HG03045 (cell line): ENCODE data around the gene HIBADH.

ENCODE experiments used
- ATAC-seq: cut with Tn5 transposase; IDR thresholded peaks from one replicate; pipeline ENCODE4 v1.9.1; 2021; ENCODE audit warnings: mild to moderate bottlenecking, moderate library complexity; ENCODE audit not compliant: unreplicated experiment

Gene HIBADH

DNA sequence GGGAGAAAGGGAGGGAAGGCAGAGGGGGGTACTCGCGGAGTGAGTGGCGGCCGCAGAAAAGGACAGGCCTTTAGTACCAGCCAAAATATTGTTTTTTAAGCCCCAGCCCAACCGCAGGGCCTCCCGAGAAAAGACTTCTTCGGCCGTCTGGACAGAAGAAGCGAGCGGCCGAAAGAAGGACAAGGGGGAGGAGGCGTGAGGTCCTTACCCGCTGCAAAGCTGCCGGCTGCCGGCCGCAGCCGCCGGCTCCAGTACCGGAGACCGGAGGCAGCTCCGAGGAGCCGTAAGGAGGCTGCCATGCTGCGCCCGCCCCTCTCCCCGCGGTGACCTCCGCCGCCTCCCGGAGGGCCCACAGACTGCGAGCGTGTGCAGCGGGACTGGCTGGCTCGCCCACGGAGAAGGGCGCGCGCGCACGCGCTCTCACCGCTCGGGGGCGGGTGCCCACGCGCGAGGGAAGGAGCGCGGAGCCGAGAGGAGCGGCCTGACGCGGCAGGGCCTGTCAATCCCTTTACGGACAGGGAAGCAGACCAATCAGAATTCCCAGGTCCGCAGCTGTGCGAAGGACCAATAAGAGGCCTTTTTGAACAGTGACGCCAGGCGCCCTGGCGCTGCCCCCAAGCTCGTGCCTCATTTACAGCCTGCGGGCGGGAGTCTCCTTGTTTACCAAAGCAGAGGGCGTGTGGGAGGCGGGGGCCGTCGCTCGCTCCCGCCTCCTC lies at the start of gene HIBADH:
Gene HIBADH, minus strand, starts transcription at position 394 of the 716 bp plus-strand sequence. Its CDS starts 95 bp downstream, at position 299.
- ATAC-seq: peak; percentile 100

DNA sequence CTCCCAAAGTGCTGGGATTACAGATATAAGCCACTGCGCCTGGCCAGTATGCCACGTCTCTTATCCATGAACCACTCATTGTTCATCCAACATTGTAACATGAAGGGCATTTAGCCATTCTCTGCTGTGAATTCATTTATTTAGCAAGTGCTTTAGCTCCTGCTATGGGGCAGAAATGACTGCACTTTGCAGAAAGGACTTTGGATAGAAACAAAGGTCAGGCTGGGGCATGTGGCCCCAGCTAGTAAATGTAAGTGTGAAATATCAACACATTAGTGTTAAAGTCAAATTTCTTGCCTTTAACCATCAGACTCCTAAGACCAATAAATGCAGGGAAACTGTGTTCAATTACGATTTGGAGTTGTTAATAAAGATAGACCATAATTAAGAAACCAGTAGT lies 49.5 kb upstream of the HIBADH start:
- ATAC-seq: no peak

DNA sequence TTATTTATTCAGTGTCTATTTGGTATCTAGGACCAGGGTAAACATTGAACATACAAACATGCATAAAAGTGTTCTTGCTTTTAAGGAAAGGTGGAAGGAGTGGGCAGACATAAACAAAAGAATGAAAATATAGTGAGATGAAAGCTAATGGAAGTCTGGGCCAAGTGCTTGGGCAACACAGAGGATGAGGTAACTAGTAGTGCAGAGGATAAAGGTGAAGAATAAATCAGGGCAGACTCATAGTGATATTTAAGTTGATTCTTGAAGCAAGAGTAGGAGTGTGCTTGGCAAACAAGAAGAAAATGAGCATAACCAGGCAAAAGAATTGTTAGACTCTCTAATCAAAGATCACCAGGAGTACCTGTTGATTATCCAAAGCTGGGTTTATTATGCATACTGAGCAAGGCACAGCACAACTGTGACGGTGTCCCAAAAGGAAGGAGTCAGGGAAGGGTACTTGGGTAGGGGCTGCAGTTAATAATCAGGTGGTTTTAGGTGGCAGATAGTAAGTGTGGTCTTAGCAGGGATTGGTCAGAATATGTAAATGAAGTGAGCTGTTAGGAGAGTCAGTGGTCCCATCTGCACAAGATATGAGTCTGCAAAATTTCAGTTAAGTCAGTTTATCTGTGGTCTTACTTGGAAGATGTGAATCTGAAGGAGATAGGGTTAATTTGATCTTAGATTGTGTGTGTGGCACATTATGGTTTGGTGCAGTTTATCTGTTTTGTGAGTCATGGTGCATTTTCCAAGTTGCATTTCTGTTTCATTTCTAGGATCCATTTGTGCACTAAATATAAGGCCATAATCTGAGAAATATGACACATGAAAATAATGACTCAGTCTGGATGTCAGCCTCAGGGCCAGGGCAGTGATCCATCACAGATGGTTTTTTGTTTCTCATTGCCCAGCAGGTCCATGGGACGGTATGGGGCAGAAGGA lies 46.7 kb upstream of the HIBADH start:
- no peak for ATAC-seq

DNA sequence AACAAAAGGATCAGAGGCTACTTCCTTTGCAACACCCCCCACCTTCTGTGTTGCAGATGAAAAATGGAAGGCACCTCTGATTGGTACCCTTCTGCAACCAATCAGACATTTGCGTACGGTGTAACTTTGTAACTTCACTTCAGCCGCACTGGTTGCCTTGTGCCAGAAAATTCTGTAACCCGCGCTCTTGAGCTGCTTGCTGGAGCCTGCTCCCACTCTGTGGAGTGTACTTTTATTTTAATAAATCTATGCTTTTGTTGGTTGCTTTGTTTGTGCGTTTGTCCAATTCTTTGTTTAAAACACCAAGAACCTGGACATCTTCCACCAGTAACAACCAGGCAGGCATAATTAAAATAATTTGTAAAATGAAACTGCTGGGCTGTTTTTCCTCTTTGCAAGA lies 45.8 kb upstream of the HIBADH start:
- no peak for ATAC-seq

DNA sequence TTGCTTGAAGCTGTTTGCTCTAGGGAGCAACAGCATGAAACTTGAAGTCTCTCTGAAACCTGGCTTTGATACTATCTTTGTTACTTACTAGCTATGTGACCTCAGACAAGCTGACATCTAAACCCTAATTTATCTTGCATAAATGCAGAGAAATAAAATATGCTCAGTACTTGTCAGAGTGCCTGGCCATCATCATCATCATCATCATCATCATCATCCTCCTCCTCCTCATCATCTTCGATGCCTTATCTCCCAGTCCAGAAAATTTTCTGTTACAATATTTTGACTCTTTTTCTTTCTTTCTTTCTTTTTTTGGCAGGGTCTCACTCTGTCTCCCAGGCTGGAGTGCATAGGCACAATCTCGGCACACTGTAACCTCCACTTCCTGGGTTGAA lies 42.5 kb upstream of the HIBADH start:
- ATAC-seq: no peak

DNA sequence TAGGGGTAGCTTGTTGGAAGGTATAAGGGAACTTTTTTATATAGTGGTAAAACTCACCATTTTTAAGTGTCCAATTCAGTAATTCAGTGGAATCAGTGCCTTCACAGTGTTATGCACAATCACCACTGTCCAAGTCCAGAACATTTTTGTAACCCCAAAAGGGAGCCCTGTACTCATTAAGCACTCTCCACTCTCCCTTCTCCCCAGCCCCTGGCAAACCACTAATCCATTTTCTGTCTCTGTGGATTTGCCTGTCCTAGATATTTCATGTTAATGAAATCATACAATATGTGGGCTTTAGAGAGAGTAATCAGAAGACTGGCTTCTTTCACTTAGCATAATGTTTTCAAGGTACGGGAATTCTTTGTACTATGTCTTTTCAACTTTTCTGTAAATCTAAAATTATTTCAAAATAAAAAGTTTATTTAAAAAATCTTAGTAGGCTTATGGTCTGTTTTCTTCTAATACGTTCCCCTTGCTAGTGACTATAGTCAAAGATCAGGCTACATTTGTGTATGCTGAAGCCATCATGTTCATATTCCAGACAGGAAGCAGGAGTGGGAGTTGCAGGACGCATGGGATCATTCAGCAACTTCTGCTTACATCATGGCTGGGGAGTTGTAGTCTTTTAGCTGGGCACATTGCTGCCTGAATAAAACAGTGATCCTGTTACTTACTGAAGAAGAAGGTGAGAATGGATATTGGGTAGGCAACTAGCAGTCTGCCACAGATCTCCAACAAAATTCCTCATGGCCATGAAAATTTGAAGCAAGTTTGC lies 41.9 kb upstream of the HIBADH start:
- ATAC-seq: no peak

DNA sequence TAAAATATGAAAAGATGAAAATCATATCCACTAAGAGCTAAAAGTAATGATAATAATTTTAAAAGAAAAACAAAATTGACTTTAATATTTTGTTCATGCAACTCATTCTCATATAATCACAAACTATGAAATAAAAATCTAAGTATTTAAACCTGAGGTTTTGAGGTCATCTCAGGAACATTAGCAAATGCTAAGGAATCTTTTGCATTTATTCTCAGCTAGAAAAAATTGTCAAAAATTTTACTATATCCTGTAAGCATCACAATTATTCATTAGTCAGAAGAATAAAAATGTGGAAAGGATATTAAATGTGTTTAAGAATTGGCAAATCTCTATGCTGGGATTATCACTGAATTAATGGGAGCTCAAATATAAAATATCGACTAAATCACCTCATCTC lies 40.5 kb upstream of the HIBADH start:
- no peak for ATAC-seq

DNA sequence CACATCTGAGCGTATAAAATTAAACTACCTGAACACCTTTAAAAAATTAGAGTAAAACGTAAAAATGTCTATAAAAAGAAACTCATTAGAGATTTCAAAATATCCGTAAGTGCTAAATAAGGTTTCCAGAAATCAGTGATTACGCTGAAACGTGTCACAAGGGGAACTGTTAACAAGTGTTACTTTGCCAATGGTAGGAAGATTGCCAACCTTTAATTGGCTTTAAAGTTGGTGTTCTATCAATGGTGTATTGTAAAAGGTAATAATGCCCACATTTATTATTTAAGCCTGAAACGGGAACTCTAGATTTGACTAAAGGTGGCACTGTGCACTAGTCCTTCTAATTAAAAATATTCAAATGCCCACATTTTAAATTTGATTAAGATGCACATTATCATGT lies 37.8 kb upstream of the HIBADH start:
- ATAC-seq: no peak

DNA sequence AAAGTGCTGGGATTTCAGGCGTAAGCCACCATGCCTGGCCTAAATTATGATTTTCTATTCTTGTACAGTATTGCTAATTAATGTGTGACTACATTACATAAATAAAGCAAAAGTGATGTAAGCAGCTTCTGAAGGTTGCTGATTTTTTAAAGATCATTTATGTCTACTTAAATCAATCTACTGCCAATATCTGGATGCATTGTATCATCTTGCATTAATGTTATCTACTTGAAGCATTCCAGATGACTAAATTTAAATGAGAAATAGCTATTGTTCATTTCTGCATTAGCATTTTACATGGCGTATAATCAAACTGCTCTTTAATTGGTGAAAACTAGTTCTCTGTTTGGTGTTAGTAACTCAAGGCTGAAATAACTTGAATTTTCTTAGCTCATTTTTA lies 37.1 kb upstream of the HIBADH start:
- no peak for ATAC-seq

DNA sequence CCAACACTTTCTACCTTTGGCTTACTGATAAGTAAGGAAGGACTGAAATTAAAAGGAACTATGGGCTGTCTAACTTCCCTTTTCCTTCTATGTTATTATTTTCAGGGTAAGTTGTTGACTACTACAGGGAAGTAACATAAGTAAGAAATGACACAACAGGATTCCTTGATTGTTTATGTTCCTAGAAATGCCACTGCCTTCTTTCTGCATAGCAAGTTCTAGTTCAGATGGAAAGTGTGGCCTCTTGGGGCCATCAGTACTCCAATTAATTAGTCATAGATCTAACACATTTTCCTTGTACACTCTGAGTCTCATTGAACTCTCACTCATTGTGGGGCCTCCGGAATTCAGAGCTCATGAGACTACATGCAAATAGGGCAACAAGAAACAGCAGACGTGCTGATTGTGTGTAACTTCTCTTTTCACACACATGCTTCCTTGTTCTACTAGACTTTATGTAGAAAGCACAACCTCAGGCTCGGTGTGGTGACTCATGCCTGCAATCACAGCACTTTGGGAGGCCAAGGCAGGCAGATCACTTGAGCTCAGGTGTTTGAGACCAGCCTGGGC lies 35.3 kb upstream of the HIBADH start:
- ATAC-seq: no peak

DNA sequence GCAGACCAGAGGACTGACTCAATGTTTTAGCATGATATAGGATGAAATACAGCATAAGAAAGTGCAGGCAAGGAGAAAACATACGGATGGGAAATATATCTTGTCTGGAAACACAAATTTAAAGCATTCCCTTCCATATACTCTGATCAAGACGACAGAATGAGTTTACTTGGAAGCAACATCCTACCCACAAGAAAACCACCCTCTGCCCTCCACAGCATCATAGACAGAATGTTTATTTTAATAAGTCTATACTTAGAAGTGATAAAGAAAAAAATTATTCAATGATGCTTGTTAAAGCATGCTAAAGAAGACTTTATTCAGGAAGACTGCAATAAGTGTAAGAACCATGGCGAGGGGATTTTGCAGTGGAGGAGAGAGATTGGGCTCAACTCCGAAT lies 32.4 kb upstream of the HIBADH start:
- no peak for ATAC-seq

DNA sequence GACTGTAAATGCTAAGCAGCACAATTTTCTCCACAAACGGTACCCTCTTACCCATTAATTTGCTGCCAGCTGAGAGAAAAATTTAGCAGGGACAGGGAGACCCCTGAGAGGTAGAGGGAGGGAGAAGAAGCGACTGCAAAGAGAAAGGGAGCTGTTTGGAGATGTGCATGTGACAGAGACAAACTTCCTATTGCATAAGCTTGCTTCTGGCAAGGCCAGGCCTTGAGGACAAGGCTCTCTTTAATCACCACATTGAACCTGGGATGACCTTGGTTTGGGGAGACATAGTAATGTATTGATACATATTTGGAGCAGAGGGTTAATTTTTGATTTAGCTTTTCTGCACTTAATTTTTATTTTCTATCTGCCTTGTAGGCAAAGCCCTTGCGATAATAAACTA lies 31.1 kb upstream of the HIBADH start:
- ATAC-seq: no peak

DNA sequence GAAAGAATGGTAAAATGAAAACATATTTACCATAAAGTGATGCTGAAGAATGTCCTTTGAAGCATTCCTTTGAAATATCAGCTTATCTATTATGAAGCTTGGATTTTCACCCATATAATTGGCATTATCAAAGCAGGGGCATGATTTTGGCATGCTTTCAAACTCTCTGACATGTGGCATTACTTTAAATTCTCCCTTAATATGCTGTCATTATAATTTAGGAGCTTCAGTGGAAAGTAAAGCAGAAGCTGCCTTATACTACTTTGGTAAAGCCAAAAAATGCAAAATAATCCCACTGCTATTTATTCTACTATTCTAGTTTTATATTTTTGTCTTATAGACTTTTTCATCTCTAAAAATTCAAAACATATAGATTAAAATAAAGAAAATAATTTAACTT lies 28.0 kb upstream of the HIBADH start:
- no peak for ATAC-seq

DNA sequence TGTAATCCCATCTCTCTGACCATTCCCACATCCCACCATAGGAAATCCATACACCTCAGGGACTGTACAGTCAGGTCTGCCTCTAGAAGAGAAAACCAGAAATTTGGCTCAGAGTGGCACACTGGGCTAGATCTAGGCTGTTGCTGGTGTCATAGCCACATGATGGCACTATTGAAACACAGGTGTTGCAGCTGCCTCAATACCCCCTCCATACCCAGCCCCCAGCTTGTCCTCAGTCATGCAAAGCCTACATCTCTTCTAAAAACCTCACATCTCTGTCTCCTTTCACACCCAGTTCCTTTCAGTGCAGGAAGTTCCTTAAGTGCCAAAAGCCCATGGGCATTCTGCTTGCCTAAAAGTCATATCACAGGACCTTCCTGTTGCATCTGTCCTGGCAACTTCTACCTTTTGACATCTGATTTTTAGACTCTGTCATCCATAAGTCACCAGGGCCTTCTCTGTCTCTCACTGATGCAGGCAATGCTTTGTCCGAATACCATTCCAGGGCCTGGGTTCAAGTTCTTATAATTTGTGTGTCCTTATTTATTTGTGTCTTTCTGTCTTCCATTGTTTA lies 27.0 kb upstream of the HIBADH start:
- ATAC-seq: no peak

DNA sequence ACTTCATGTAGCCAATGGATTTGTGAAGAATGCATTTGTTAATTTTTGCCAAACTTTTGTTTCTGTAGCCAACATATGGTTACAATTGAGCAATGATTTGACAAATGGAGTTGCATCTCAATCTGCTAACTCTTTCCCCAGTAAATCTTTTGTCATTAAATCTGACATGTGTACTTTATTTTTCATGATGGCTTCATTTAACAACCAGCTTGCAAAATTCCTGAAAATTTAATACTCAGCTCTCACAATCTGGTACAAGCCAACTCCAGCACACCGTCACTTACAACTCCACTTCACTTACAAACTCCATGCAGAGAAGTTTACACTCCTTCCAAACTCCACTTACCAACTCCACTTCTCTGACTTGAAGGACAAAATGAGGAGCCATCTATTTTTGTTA lies 26.5 kb upstream of the HIBADH start:
- ATAC-seq: no peak

DNA sequence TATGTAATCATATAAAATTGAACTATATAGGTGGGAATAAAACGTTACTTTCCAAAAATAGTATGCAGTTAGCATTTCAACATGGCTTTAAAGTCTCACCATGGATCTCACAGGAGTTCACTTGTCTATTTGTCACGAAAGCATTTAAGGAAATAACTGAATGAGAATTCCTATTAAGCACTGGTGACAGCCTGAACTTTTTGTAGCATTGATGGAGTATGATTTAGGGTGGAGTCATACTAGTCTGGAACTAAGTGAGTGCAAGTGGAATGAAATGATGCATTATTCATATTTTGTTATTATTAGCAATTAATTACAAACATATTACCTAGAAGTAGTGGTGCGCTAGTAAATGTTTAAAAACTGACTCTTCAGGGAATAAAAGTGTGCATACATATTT lies 26.0 kb upstream of the HIBADH start:
- no peak for ATAC-seq

DNA sequence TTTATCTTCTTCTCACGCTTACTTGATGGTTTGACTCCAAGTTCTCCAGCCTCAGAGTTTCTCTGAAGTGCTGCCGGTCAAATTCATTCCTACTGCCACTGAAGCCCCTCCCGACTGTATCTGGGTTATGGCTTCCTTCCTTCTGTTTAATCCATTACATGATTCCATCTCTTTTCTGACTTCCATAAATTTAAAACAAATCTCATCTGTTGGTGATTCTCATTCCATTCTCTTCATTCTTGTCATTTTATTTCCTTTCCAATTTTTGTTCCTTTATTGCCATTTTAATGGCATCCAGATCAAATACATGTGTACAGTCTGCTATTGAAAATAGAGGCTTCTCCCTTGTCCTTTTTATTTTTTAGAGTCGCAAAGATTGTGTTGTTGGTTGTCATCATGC lies 25.4 kb upstream of the HIBADH start:
- ATAC-seq: no peak

DNA sequence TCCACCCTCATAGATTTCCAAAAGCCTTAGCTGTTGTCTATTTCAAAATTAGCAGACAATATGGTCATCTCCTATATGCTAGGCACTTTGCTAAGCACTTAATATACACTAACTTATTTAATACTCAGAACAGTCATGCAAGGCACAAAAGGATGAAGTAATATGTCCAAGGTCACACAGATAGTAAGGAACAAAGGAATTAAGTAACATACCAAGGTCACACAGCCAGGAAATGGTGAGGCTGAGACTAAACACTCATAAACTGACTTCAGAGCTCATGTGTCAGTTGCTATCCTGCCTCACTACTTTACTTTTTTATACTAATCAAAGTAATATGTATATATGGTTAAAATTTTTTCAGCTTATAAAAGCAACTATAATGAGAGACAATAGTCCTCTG lies 23.6 kb upstream of the HIBADH start:
- no peak for ATAC-seq

DNA sequence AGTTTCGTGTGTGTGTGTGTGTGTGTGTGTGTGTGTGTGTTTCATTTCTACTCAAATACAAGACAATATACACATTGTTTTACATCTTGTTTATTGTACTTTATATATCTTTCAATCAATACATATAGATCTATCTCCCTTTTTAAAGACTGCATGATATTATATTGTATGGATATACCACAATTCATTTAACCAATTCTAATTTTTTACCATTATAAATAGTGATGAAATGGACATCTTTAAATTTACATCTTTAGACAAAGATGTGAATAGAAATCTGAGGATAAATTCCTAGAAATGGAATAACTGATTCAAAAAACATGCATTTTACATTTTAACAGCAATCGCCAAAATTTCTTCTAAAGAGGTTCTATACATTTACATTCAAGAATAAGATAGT lies 23.2 kb upstream of the HIBADH start:
- ATAC-seq: no peak

DNA sequence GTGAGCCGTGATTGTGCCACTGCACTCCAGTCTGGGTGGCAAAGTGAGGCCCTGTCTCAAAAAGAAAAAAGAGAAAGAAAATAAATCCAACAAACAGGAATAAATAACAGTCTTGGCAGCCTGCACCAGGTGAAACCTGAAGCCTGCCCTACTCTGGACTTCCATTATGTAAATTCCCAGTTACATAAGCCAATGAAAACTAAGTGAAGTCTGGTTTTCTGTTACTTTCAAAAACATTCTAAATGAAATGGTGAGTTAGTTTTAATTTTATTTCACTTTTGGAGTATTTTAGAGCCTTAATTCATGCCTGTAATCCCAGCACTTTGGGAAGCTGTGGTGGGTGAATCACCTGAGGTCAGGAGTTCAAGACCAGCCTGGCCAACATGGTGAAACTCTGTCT lies 22.5 kb upstream of the HIBADH start:
- no peak for ATAC-seq

DNA sequence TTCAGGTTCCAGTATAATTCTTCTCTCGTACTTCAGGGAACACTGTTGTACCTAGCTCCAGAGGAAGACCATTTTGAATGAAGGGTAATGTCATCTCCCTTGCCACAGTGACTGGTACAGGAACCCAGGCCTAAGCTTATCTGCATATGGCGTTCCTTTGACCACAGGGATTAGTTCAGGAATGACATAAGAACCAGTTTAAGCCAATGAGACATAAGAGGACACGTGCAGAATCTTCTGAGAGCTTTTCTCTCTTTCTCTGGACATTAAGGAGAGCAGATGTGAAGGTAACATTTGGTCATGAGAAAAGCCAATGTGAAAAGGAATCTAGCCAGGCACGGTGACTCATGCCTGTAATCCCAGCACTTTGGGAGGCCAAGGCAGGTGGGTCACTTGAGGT lies 21.8 kb upstream of the HIBADH start:
- ATAC-seq: no peak
